Stimulated activated memory B cell treated with anti-CD40 and anti-IgM and Interleukin-4, amounts not matched to agents 10 μg/mL and 1 μg/mL and 100 μg/mL, for 72 hours (primary cell): ENCODE results near the gene COMTD1.
A peak's percentile ranks its signal among the peaks of the same experiment; 100 is the strongest.

ENCODE experiments used
- ATAC-seq: fragments of 150-1000 bp; cut with Tn5 transposase; 2 replicates; pipeline ENCODE4 v1.10.0; 2021
- H3K27ac Mint-ChIP-seq: one replicate; pipeline ENCODE4 v1.8.0; 2022; ENCODE audit warnings: mild to moderate bottlenecking, mixed read lengths
- H3K27me3 Mint-ChIP-seq: one replicate; pipeline ENCODE4 v1.8.0; 2022; ENCODE audit warnings: mixed read lengths
- H3K36me3 Mint-ChIP-seq: one replicate; pipeline ENCODE4 v1.8.0; 2022; ENCODE audit warnings: mixed read lengths
- H3K4me1 Mint-ChIP-seq: one replicate; pipeline ENCODE4 v1.8.0; 2022; ENCODE audit warnings: mixed read lengths
- H3K4me3 Mint-ChIP-seq: one replicate; pipeline ENCODE4 v1.8.0; 2022; ENCODE audit warnings: mild to moderate bottlenecking, moderate library complexity, mixed read lengths
- H3K9me3 Mint-ChIP-seq: one replicate; pipeline ENCODE4 v1.8.0; 2022; ENCODE audit warnings: mixed read lengths

Gene COMTD1

GRCh38 chr10:75235375-75236177 is at the start of gene COMTD1:
TSS of gene COMTD1 (minus strand) at chr10:75235957. CDS start at chr10:75235928, 29 bp downstream.
- H3K4me3 Mint-ChIP-seq: peak within 1 kb of the TSS; percentile 79
- peaks cover 19% of the 10 kb centered on the region for H3K4me1 Mint-ChIP-seq
- peak within 1 kb of the TSS; percentile 22 for H3K27ac Mint-ChIP-seq
- peaks cover 15% of the 10 kb centered on the region for H3K36me3 Mint-ChIP-seq
- peak; percentile 85 for ATAC-seq
- H3K27me3 Mint-ChIP-seq: no peaks in the 10 kb centered on the region
- no peaks in the 10 kb centered on the region for H3K9me3 Mint-ChIP-seq

- Mint-ChIP-seq H3K27me3 (peaks cover 59% of the 10 kb centered on the region), H3K9me3 (no peaks in the 10 kb centered on the region), H3K36me3 (no peaks in the 10 kb centered on the region), H3K27ac (no peak overlapping the region), H3K4me3 (no peak overlapping the region), H3K4me1 (peaks cover 7% of the 10 kb centered on the region)
- ATAC-seq: no peak
These were observed 48.1 kb upstream of the COMTD1 start for GRCh38 chr10:75283671-75284470.

- Mint-ChIP-seq H3K4me3 (no peak overlapping the region), H3K27ac (no peak overlapping the region), H3K36me3 (no peaks in the 10 kb centered on the region), H3K4me1 (peaks cover 7% of the 10 kb centered on the region), H3K27me3 (peaks cover 53% of the 10 kb centered on the region), H3K9me3 (no peaks in the 10 kb centered on the region)
- no peak for ATAC-seq
These were observed 47.4 kb upstream of the COMTD1 start for GRCh38 chr10:75283078-75283670.

GRCh38 chr10:75281974-75282373 is 46.2 kb upstream of the COMTD1 start:
- Mint-ChIP-seq H3K27me3 (peaks cover 41% of the 10 kb centered on the region), H3K4me3 (no peak overlapping the region), H3K36me3 (no peaks in the 10 kb centered on the region), H3K9me3 (no peaks in the 10 kb centered on the region), H3K4me1 (peaks cover 7% of the 10 kb centered on the region), H3K27ac (no peak overlapping the region)
- ATAC-seq: no peak

GRCh38 chr10:75280236-75280635 is 44.5 kb upstream of the COMTD1 start:
- Mint-ChIP-seq H3K36me3 (no peaks in the 10 kb centered on the region), H3K4me3 (no peak overlapping the region), H3K4me1 (peaks cover 7% of the 10 kb centered on the region), H3K27me3 (peaks cover 44% of the 10 kb centered on the region), H3K9me3 (no peaks in the 10 kb centered on the region), H3K27ac (no peak overlapping the region)
- no peak for ATAC-seq

GRCh38 chr10:75276069-75276872 is 40.5 kb upstream of the COMTD1 start:
- Mint-ChIP-seq H3K4me1 (no peaks in the 10 kb centered on the region), H3K27ac (no peak overlapping the region), H3K27me3 (peaks cover 41% of the 10 kb centered on the region), H3K9me3 (no peaks in the 10 kb centered on the region), H3K36me3 (no peaks in the 10 kb centered on the region), H3K4me3 (no peak overlapping the region)
- peak; percentile 18 for ATAC-seq

- H3K9me3 Mint-ChIP-seq: no peaks in the 10 kb centered on the region
- H3K36me3 Mint-ChIP-seq: no peaks in the 10 kb centered on the region
- no peak overlapping the region for H3K27ac Mint-ChIP-seq
- H3K4me3 Mint-ChIP-seq: no peak overlapping the region
- no peaks in the 10 kb centered on the region for H3K4me1 Mint-ChIP-seq
- H3K27me3 Mint-ChIP-seq: peaks cover 29% of the 10 kb centered on the region
- ATAC-seq: no peak
These were observed 37.1 kb upstream of the COMTD1 start for GRCh38 chr10:75272896-75273295.

GRCh38 chr10:75272094-75272493 is 36.3 kb upstream of the COMTD1 start:
- ATAC-seq: no peak
- no peaks in the 10 kb centered on the region for H3K9me3 Mint-ChIP-seq
- H3K27ac Mint-ChIP-seq: no peak overlapping the region
- H3K4me3 Mint-ChIP-seq: no peak overlapping the region
- H3K27me3 Mint-ChIP-seq: peaks cover 29% of the 10 kb centered on the region
- H3K4me1 Mint-ChIP-seq: no peaks in the 10 kb centered on the region
- no peaks in the 10 kb centered on the region for H3K36me3 Mint-ChIP-seq

GRCh38 chr10:75269605-75270004 is 33.8 kb upstream of the COMTD1 start:
- ATAC-seq: no peak
- Mint-ChIP-seq H3K27ac (no peak overlapping the region), H3K36me3 (no peaks in the 10 kb centered on the region), H3K4me3 (no peak overlapping the region), H3K27me3 (peaks cover 8% of the 10 kb centered on the region), H3K9me3 (no peaks in the 10 kb centered on the region), H3K4me1 (no peaks in the 10 kb centered on the region)

- H3K27ac Mint-ChIP-seq: no peak overlapping the region
- H3K4me1 Mint-ChIP-seq: no peaks in the 10 kb centered on the region
- ATAC-seq: no peak
- H3K4me3 Mint-ChIP-seq: no peak overlapping the region
- no peaks in the 10 kb centered on the region for H3K27me3 Mint-ChIP-seq
- no peaks in the 10 kb centered on the region for H3K9me3 Mint-ChIP-seq
- H3K36me3 Mint-ChIP-seq: no peaks in the 10 kb centered on the region
These were observed 31.2 kb upstream of the COMTD1 start for GRCh38 chr10:75266945-75267344.

GRCh38 chr10:75265856-75266255 is 30.1 kb upstream of the COMTD1 start:
- Mint-ChIP-seq H3K36me3 (no peaks in the 10 kb centered on the region), H3K9me3 (peaks cover 3% of the 10 kb centered on the region), H3K27ac (no peak overlapping the region), H3K4me3 (no peak overlapping the region), H3K4me1 (no peaks in the 10 kb centered on the region), H3K27me3 (no peaks in the 10 kb centered on the region)
- ATAC-seq: no peak

GRCh38 chr10:75263806-75264205 is 28.0 kb upstream of the COMTD1 start:
- peaks cover 4% of the 10 kb centered on the region for H3K9me3 Mint-ChIP-seq
- no peaks in the 10 kb centered on the region for H3K4me1 Mint-ChIP-seq
- no peaks in the 10 kb centered on the region for H3K27me3 Mint-ChIP-seq
- no peak for ATAC-seq
- no peak overlapping the region for H3K27ac Mint-ChIP-seq
- H3K4me3 Mint-ChIP-seq: no peak overlapping the region
- H3K36me3 Mint-ChIP-seq: no peaks in the 10 kb centered on the region

- Mint-ChIP-seq H3K36me3 (no peaks in the 10 kb centered on the region), H3K27ac (no peak overlapping the region), H3K4me3 (no peak overlapping the region), H3K27me3 (no peaks in the 10 kb centered on the region), H3K9me3 (peaks cover 4% of the 10 kb centered on the region), H3K4me1 (no peaks in the 10 kb centered on the region)
- no peak for ATAC-seq
These were observed 26.3 kb upstream of the COMTD1 start for GRCh38 chr10:75261813-75262705.

- H3K4me3 Mint-ChIP-seq: no peak overlapping the region
- ATAC-seq: no peak
- H3K9me3 Mint-ChIP-seq: peaks cover 4% of the 10 kb centered on the region
- no peaks in the 10 kb centered on the region for H3K36me3 Mint-ChIP-seq
- H3K27ac Mint-ChIP-seq: no peak overlapping the region
- no peaks in the 10 kb centered on the region for H3K27me3 Mint-ChIP-seq
- H3K4me1 Mint-ChIP-seq: no peaks in the 10 kb centered on the region
These were observed 25.2 kb upstream of the COMTD1 start for GRCh38 chr10:75260990-75261389.
